Measurements from ENCODE around the gene SPRED3.
"Not testable (repeated sequence)": the region's sequence is repeated elsewhere in the genome, so short reads cannot be mapped to it uniquely, and the experiment has no call there.

SPRED3 gene

GRCh38 chr19:38392707-38393308, 4.3 kb downstream of the SPRED3 start:
- DNase-seq: peak; percentile 57

DNA sequence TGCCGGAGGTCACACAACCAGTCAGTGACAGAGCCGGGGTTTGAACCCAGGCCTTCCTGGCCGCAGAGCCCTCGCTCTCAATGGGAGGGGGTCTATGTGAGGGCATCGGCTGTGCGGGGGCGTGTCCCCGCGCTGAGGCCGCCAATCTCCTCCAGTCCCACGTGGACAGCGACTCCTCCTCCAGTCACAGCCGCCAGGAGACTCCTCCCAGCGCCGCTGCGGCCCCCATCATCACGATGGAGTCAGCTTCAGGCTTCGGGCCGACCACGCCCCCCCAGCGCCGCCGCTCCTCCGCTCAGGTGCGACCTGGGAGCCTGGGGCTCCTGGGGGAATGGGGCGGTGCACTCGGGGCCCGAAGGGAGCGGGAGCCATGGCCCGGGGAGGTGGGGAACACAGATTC, 6.0 kb downstream of the SPRED3 start:
- DNase-seq: peak; percentile 21

DNA sequence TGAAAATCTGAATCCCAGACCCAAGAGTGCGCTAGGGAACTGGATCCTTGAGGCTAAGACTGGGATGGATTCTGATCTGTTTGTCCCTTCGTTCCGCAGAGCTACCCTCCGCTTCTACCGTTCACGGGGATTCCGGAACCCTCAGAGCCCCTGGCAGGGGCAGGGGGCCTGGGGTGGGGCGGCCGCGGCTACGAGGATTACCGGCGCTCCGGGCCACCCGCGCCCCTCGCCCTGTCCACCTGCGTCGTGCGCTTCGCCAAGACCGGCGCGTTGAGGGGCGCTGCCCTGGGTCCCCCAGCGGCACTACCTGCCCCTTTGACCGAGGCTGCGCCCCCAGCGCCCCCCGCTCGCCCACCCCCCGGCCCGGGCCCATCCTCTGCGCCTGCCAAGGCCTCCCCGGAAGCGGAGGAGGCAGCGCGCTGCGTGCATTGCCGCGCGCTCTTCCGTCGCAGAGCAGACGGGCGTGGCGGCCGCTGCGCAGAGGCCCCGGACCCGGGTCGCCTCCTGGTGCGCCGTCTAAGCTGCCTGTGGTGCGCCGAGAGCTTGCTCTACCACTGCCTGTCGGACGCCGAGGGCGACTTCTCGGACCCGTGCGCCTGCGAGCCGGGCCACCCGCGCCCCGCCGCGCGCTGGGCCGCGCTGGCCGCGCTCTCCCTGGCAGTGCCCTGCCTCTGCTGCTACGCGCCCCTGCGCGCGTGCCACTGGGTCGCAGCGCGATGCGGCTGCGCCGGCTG, 7.1 kb downstream of the SPRED3 start:
- peak; percentile 18 for DNase-seq

DNA sequence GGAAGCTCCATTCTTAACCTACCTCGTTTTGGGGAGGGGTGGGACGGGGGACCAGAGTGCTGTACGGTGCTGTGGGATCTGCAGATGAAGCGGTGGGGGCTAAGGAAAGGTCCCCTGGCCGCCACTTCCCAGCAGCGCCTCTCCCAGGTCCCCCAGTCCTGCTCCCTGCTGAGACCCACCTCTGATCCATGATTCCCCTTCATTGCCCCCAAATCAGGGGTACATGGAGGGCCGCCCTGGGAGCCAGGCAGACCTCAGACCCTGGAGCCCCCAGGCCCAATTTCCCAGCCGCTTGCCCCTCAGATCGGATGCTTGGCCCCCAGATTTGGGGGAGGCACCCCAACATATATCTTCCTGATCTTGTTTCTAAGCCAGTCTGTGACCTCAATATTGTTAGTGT, 10.6 kb downstream of the SPRED3 start:
- DNase-seq: no peak

- no peak for DNase-seq
Measured at GRCh38 chr19:38399537-38399936, 11.0 kb downstream of the SPRED3 start.

GRCh38 chr19:38400361-38400760, 11.9 kb downstream of the SPRED3 start:
- no peak for DNase-seq

GRCh38 chr19:38401148-38401547, 12.7 kb downstream of the SPRED3 start:
- no peak for DNase-seq

- DNase-seq: no peak
Measured at GRCh38 chr19:38402623-38402966, 14.1 kb downstream of the SPRED3 start.

- peak; percentile 99 for DNase-seq
Measured at GRCh38 chr19:38402967-38403674, 14.6 kb downstream of the SPRED3 start, which contains the start of gene FAM98C. Gene FAM98C (plus strand): TSS chr19:38403093. CDS start chr19:38403154, 61 bp downstream.

GRCh38 chr19:38404858-38405257, 16.4 kb downstream of the SPRED3 start:
- no peak for DNase-seq

- DNase-seq: no peak
Measured at GRCh38 chr19:38405276-38405675, 16.8 kb downstream of the SPRED3 start.

- DNase-seq: no peak
Measured at GRCh38 chr19:38409631-38410133, 21.2 kb downstream of the SPRED3 start.

DNA sequence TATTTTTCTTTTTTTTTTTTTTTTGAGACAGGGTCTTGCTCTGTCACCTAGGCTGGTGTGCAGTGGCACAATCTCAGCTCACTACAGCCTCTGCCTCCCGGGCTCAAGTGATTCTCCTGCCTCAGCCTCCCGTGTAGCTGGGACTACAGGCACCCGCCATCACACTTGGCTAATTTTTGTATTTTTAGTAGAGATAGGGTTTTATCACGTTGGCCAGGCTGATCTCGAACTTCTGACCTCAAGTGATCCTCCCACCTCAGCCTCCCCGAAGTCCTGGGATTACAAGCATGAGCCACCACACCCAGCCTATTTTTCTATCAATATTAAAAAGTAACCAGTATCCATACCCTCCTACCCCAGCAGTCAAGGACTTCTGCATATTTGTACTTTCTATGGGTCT, 21.9 kb downstream of the SPRED3 start:
- DNase-seq: not testable (repeated sequence)

DNA sequence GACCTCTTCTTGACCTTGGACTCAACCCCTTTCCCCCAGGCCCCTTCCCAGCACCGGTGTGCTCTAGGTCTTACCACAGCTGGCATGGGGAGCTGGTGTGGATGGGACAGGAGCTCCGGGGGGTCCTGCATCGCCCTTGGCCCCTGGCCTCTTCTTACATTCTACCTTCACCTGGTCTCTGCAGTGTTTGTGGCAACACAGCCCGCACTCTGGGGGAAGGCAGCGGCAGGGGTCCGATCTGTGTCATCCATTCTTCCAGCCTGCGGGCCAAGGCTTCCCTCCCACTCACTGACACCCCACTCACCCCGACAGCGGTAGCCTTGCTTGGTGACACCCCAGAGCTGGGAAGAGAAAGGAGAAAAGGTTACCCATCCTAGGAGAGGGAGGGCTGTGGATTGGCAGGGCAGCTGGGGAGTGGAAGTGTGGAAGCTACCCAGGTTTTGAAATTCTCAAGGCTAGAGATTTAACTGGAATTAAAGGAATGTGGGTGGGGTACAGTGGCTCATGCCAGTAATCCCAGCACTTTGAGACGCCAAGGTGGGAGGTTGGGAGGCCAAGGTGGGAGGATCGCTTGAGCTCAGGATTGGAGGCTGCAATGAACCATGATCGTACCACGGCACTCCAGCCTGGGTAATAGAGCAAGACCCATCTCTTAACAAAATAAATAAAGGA, 22.7 kb downstream of the SPRED3 start:
- DNase-seq: no peak

DNA sequence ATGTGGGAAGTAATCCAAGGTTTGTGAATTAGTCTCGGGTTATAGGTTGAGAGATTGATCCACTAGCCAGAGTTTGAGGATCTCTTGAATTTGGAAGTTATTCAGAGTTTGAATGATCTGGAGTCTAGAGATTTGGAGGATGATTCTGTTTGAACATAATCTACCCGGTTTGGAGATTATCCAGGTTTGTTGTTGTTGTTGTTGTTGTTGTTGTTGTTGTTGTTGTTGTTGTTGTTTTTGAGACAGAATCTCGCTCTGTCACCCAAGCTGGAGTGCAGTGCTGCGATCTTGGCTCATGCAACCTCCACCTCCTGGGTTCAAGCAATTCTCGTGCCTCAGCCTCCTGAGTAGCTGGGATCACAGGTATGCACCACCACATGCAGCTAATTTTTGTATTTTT, 23.4 kb downstream of the SPRED3 start:
- DNase-seq: not testable (repeated sequence)

- no peak for DNase-seq
Measured at GRCh38 chr19:38412491-38412890, 24.0 kb downstream of the SPRED3 start.

DNA sequence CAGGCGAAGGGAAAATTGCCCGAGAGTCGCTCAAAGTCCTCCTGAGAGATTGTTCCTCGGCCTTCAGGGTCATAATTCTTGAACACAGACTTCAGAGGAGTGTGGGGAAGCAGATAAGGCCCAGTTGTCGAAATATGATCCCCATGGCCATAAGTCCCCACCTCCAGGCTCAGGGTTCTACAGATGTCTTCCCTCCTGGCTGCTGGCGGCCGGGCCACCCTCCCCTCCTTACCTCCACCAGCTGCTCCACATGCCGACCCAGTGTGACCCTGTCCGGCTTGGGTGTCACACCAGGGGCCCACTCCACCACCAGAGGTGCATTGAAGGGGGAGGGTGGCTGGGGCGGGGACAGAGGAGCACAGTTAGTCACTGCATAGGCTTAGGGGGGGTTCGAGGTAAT, 24.5 kb downstream of the SPRED3 start:
- no peak for DNase-seq

DNA sequence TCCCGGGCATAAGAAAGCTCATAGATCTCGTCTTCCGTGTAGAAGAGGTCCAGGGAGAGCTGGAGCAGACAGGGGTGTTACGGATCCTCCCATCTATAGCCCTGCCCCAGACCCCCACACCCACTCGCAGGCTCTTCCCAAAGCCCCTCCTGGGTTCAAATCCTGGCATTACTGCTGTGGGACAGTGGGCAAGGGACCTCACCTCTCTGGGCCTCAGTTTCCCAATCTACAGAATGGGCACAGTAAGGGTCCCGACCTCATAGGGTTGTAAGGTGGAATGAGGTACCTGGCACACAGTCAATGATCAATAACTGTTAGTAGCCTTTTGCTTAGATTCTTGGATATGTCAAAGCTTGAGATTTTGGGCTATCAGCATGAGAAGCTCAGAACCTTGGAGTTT, 24.9 kb downstream of the SPRED3 start:
- DNase-seq: no peak

DNA sequence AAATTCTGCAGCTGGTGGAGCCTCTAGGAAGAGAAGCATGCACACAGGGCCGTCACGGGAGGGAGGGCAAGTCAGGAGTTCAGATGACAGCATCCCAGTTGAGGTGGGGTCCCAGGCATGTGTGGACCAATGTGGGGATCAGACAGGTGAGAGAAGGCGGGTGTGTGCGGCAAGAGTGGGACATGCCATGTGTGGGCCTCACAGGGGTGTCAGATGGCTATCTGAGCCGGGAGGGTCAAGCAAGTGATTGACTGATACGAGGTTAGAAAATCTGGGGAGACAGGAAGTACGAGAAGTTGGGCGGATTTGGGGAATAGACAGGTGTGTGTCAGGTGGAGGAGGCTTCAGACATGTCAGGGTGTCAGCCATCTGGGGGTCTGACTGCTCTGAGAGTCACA, 28.6 kb downstream of the SPRED3 start:
- no peak for DNase-seq

DNA sequence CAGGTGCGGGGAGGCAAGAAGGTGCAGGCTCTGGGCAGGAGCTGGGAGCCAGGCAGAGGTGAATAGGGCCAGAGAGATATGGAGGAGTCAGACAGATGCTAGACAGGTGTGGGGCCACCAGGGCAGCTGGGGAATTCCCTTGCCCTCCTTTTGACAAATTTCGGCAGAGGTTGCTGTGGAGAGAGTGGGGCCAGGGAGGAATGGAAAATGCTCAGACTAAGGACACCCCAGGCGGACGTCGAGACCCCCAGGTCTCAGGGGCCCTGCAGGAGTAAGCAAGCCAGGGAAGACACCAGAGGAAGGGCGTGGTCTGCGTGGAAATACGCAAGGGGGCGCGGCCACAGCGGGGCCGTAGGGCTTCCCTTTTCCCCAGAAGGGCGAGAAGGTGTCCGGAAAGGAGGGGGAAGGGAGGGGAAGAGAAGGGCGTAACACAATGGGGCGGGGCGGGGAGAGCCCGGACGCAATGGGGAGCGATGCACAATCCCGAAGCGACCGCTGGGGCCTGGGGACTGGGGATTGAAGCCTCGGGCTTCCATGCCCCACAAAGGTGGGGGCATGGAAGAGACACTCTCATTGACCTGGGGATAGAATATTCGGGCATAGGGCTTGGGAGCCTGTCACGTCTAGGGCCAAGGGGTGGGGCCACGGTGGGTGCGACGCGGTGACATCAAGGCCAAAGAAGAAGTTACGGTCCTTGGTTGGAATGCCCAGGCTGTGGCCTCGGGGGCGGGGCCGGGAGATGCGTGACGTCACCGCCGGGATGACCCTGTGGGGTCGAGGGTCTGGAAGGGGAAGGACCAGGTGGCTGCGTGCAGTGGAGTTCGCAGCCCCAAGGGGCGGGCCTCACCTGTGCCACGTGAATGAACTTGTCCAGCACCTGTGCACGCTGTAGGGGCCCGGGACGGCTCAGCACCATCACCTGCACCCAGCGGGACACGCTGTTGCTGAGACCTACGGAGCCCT, 29.3 kb downstream of the SPRED3 start:
- peak; percentile 88 for DNase-seq

DNA sequence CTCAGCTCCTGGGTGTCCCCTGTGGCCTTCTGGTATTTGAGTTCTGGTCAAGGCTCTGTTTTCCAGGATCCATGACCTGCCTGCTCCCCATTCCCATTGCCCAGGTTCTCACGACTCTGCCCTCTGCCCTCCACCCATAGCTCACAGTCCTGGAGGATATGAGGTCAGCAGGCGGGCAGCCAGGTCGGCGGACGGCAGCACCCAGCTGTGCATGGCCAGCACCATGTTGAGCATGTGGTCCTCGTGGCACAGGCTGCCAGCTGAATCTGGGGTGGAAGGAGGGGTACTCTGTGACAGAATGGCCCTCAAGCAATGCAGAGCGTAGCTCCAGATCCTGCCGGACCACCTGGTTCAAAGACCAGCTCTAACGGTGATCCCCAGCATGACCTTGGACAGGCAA, 32.4 kb downstream of the SPRED3 start:
- DNase-seq: no peak

GRCh38 chr19:38421856-38422255, 33.4 kb downstream of the SPRED3 start:
- DNase-seq: no peak
